ENCODE measurements around the gene PIMREG.

- TF ChIP-seq POLR2AphosphoS5 (IDR thresholded peaks at IDR 0.05; ENCODE audit: low read depth, low read length) (no peak), POLR2A (IDR thresholded peaks at IDR 0.05; ENCODE audit: low read depth, low read length) (no peak), TAF1 (IDR thresholded peaks at IDR 0.05; ENCODE audit: low read depth, low read length) (no peak), PAX5 (IDR thresholded peaks at IDR 0.05; ENCODE audit: insufficient read depth, low read length, severe bottlenecking) (no peak), SPI1 (IDR thresholded peaks at IDR 0.05; ENCODE audit: low read depth, low read length) (no peak)
Measured at GRCh38 chr17:6474906-6475305, 30.7 kb downstream of the PIMREG start.

Data from GM12891 (cell line).